Right lung (tissue), 5 donors: Measurements from ENCODE around the gene HCN2. TPM values are rescaled to one million over a fixed set of nuclear protein-coding genes. Genes with fewer than 3 reads are reported as not detected.
"Not testable (repeated sequence)": the region's sequence is repeated elsewhere in the genome, so short reads cannot be mapped to it uniquely, and the experiment has no call there.

Experiments
- DNase-seq, 2 donors: peaks; one replicate each; pipeline ENCODE4 v3.0.0-alpha.2; 2013
- polyA plus RNA-seq, 5 donors: library from polyadenylated mRNA; unstranded; fragments of 120-200 nt; gene quantifications; one replicate each; pipeline versions ENCODE4 v1.2.1 to v1.2.3, GENCODE V29; 2013; ENCODE audit warnings: inconsistent platforms in 1 of 5, low replicate concordance in 1 of 5; ENCODE audit not compliant: insufficient read length in 5 of 5, insufficient read depth in 1 of 5

Gene HCN2
- polyA plus RNA-seq, 5 donors = 0.05 to 0.15 (median 0.13) TPM

DNA sequence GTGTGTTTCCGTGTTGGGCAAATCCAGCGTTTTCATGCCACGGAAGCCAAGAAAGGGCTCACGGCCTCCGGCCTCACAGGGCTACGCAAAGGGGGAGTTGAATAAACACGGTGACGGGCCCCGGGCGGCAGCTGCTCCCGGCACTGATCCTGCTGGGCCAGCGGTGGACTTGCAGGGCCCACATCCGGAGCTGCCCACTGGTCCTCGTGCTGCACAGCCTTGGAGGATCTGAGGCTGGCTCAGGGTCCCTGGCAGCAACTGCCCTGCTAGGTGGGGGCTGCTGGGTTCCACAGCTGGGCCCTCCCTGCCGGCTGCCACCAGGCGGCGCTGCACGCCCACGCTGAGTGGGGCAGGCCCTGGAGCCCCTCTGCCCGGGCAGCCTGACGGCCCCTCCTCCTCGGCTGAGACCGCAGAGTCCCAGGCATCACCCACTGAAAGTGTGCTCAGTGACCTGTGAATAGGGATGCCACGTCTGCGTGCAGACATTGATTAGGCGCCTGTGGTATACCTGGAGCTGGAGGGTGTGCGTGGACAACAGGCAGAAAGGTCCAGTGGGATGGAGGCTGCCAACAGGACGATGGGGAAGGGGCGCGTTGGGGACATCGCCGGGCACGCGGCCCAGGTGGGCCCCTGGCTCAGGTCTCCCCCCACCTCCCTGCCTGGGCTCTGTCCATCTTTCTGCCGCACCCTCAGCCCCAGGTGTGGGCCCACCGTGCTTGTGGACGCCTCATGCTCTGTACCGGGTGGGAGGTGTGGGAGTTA lies 5.3 kb upstream of the HCN2 start:
- no peak for DNase-seq

DNA sequence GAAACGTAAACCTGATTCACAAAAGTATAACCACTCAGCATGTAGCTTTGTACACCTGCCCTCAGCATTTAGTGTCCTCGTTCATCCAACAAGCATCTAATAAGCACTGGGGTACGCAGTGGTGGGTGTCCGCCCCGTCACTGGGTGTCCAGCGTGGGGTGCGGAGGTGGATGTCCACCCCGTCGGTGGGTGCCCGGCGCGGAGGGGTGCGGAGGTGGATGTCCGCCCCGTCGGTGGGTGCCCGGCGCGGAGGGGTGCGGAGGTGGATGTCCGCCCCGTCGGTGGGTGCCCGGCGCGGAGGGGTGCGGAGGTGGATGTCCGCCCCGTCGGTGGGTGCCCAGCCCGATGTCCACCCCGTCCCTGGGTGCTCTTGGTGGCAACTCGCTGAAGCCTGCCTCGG lies 4.5 kb upstream of the HCN2 start:
- not testable (repeated sequence) for DNase-seq

DNA sequence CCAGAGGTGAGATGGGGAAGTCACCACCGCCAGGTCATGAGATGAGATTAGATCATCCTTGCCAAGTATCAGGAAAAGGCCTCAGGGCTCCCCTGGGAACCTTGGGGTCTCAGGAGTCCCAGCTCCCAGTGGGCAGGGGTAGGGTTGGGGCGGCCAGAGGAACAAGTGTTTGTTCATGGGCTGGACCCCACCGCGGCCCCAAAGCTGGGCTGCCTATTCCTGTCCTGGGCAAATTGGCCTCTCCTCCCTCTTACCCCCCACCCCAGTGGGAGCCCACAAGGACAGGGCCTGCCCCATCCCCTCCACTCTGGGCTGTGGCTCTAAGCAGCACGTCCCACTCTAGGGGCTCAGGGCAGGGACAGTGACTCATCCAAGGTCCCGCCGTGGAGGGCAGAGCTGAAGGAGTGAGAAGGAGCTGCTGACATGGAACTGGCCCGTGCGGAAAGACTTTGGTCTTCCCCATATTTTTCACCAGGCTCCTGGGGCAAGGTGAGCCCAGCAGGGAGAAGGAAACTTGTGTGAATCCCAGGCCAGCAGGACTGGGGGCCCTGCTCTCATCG lies 4.0 kb upstream of the HCN2 start:
- no peak for DNase-seq

DNA sequence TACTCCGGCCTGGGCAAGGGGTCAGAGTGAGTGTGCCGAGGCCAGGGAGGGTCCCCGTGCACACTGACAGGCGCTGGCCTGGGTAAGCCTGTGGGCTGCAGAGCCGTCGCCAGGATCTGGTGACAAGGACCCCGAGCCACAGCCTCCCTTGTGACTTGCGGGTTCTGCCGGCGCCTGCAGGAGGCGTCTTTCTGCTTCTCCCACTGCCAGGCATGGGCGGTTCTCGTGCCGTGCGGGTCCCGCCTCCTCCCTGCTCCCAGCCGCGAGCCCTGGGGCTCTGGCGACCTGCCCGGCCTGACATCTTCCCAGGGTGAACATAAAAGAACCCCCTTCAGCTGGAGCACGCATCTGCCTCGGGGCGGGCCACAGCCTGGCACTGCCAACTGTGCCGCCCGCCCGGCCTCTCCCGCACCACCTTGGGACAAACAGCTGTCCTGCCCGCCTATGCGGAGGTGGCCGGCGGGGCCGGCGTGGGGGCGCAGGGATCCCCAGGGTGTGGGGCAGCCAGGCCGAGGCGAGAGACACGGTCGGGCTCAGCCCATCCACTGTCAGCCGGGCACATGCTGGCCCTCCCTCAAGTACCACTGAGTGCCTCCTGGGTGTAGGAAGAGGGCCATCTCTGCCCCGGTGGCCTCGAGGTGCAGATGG lies 1.5 kb upstream of the HCN2 start:
- DNase-seq = no peak

DNA sequence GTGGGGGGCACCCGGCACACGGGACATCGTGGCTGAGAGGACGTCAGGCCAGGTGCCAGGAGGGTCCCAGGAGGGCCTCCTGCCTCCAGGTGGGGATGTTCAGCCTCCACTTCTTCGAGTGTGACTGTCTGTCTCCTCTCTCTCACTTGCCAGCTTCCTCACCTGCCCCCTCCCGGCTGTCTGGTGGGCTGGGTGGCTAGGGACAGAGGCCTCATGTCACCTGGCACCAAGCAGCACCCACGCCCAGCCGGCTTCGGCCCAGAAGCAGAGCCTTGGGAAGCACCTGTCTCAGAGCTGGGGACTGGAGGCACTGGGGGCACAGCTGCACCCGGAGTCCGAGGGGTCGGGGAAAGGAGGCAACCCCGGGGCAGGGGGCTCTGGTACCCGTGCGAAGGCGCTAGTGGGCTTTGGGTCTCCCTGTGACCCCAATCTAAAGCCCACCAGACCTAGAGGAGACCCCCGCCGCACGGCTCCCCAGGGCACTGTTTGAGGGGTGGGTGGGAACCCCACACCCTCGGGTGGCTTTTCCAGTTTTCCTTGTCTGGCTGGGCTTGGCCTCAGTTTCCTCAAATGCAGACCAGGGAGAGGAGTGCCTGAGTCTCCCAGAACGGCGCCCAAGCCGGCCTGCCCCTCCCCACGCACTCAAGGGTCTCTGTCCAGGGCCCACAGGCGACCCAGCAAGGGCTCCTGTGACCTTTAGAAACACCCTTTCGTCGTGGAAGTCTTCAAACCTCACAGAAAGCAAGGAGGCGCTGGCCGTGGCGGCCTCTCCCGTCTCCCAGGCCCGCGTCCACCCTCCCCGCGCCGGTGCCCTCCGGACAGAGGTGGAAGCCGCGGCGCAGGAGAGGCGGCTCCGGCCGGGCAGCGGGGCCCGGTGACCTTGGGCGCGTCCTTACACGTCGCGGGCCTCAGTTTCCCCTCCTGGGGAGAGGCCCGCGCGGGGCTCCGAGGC lies 664 bp upstream of the HCN2 start:
- no peak for DNase-seq

DNA sequence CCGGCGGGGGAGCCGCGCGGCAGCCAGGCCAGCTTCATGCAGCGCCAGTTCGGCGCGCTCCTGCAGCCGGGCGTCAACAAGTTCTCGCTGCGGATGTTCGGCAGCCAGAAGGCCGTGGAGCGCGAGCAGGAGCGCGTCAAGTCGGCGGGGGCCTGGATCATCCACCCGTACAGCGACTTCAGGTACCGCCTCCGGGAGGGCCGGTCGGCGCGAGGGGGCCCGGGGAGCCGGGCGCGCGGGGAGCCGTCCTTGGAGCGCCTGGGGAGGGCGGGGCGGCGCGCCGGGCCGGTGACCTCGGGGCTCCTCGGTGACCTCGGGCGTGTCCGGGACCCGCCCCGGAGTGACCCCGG lies 690 bp downstream of the HCN2 start:
- no peak for DNase-seq

DNA sequence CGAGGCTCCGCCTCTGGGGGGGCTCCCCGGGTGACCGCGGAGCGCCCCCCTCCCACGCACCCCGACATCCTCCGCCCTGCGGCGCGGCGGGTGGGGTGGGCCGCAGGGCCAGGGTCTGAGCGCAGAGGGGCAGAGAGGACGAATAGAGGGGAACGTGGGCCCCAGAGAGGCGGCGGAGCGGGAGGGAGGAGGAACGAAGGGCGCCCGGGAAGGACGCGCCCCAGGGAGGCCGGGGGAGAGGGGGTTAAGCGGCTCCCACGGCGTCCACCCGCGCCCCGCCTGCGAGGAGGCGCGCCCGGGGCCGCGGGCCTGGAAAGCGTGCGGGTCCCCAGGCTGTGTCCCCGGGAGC lies 1.0 kb downstream of the HCN2 start:
- no peak for DNase-seq

DNA sequence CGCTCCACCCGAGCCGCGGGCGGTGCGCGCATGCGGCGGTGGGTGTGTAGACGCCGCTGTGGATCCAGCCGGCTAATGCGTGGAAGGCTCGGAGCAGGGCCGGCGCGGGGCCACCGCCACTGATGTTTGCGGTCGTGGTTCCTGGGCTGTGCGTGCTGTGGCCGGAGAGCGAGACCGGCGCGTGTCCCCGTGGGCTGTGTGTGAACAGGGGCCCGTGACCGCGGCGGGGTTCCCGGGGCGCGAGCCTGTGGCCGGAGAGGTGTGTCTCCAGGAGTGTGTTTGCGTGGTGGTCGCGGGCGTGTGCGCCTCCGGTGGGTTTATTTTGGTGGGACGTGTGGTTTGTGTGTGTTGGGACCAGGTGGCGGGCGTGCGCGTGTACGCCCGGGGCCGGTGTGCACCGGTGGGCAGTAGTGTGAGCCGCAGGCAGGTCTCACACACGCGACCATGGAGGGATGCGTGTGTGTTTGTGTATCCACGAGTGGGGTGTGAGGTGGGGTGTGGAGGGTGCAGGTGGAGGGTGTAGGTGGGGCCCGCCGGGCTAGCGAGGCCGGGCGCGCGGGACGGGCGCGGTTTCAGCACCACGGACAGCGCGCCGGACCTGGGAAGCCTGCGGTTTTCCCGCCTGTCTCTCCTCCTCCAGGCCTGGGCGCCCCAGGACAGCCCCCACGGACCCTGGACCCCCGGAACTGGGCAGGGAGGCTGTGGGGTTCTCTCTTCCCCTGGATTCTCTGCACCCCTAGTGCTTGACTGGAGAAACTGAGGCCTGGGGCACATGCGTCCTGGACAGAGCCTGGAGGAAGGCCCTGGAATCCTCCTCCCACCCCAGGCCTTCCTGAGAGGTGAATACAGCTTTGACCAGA lies 1.6 kb downstream of the HCN2 start:
- no peak for DNase-seq

DNA sequence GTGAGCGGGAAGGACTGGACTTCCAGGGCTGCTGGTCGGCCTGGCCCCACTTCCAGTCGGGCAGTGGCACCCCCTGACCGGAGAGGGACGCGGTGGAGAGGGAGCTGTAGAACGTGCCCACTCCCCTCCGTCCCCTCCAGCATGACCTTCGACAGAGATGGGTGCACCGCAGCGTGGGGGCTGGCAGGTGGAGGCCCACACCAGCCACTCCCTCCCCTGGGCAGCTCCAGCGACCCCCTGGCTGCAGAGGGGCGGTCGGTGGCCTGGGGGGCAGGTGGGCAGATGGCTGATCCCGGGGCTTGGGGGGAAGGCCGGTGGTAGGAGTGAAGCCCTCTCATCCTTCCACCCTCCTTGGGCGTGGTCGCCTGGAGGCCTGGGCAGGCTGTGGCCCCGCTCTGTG lies 2.4 kb downstream of the HCN2 start:
- no peak for DNase-seq

DNA sequence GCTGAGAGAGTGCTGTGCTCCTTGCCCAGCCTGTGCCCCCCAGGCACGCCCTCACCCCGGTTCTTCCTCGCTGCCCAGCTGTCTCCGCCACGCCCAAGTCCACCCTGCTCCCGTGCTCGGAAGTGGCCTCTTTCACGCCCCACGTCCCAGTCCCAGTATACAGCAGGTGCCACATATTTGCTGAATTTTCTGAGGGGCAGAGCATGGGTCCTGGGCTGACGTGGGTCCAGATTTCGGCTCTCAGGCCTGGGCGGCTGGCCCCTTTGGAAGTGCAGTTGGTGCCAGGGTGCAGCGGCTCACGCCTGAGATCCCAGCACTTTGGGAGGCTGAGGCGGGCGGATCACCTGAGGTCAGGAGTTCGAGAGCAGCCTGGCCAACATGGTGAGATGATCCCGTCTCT lies 3.4 kb downstream of the HCN2 start:
- DNase-seq = no peak

DNA sequence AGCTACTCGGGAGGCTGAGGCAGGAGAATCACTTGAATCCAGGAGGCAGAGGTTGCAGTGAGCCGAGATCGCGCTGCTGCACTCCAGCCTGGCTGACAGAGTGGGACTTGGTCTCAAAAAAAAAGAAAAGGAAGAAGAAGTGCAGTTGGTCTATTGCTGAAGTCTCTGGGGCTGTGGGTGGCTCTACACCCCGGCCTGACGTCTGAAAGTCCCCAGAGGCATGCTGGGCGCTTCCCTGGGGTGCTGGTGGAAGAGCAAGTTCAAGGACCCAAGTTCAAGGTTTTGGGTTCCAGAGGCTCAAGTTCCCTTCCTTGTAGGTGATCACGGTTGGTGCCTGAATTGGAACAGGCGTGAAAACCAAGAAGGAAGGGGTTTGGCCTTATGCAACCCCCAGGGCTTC lies 3.8 kb downstream of the HCN2 start:
- no peak for DNase-seq

DNA sequence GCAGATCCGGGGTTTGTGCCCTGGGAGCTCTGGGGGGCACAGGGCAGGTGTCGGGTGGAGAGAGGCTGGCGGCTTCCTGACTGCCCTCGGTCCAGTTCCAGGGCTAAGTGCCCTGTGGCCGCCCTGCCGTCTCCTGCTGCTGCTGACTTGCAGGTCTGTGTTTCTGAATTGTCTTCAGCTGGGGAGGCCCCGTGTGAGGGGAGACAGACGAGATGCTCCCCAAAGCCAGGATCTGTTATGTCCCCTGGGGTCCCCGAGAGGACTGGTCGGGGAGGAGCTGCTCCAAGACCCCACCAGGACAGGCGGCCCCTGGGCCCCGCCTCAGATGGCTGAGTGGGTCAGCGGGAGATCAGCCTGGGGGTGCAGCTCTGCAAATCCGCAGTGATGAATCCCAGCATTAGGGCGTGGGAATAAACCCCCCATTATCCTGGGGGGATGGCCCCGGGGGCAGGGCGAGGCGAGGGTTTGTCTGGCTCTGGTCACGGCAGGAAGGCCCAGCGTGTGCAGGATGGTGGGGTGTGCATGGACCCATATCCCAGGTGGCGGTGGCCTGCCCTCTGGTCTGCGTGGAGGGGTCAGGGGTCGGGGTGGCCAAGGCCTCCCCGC lies 4.7 kb downstream of the HCN2 start:
- no peak for DNase-seq

DNA sequence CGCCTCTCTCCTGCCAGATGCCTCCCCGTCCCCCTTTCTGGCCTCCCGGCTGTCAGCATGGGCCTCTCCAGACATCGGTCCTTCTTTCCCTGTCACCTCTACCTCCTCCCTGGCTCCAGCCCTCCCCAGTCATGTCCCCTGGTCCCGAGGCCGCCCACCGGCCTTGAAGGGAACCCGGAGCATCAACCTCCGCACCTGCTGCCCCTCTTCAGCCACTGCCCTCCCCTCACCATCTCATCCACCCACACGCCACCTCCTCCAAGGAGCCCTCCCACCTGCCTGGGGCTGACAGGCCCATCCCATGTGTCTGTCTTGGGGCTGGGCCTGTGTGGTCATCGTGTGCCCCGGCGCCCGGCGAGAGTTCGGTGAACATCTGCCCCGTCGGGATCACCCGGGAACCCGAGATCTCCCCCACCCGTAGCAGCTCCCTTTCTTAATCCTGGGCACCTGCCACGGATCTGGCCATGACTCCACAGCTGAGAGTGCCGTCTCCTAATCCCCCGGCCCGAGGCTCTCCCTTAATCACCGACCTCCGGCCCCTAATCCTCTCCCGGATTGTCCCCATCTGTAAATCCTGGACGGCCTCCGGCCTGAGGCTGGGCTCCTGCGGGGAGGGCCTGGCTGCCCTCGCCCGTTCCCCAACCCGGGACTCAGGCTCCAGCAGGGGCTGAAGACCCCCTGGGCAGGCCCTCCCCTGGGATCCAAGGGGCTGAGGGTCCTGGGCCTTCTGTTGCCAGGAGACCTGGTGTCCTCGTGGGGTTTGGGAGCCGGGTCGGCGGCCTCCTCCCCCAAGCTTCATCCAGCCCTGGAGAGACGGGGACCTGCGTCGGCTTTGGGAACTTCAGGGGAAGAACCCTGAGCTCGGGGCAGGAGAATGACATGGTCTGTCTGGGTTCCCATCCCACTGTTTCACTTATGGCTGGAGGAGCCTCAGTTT lies 5.9 kb downstream of the HCN2 start:
- no peak for DNase-seq

DNA sequence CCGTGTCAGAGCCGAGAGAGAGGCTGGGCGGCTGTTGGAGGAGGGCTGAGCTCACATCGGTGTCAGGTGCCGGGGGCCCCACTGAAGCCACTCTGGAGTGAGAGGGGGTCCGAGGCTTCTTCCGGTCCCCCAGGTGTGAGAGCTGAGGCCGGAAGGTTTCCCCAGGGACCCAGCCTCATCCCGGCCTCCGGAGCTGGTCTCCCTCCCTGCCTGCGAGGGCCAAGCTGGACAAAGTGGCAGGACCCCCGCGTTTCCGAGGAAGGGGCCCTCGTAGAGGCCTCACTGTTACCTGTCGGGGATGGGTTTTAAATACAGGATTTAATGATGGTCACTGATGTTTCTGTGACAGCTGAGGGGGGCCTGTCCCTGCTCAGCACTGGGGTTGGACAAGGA lies 6.6 kb downstream of the HCN2 start:
- no peak for DNase-seq

DNA sequence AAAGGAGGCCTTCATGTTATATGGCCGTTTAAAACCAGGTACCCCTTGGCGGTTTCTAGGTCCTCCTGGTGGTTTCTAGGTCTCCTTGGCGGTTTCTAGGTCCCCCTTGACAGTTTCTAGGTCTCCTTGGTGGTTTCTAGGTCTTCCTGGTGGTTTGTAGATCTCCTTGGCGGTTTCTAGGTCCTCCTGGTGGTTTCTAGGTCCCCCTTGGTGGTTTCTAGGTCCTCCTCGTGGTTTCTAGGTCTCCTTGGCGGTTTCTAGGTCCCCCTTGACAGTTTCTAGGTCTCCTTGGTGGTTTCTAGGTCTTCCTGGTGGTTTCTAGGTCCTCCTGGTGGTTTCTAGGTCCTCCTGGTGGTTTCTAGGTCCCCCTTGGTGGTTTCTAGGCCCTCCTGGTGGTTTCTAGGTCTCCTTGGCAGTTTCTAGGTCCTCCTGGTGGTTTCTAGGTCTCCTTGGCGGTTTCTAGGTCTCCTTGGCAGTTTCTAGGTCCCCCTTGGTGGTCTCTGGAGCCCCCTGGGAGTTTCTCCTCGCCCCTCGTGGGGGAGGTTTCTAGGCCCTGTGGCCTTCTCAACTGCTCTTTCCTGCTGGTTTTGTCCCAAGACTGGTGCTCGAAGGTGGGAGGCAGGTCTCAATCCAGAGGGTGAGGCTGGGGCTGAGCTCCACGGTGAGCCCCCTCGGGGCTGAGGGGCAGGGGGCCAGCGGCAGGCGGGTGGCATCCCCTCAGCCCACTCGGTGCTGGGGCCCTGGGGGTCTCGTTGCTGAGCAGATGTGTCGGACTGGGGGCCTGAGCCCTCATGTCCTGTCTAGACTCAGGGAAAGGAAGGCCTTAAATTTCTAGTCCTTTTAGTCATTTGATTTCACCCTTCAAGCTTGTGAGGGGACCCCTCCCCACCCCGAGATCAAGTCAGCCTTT lies 8.0 kb downstream of the HCN2 start:
- no peak for DNase-seq

DNA sequence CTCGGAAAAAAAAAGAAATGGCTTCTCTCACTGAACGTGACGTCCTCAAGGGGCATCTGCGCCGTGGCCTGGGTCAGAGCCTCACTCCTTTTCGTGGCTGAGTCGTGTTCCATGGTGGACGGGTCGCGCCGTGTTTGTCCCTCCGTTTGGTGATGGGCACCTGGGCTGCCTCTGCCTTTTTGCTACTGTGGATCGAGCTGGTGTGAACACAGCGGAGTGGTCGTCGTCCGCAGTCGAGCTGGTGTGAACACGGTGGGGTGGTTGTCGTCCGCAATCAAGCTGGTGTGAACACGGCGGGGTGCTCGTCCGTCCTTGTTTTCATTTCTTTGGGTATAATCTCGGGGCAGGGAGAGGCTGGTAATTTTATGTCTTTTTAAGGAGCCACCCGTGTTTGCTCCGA lies 11.6 kb downstream of the HCN2 start:
- DNase-seq = no peak

DNA sequence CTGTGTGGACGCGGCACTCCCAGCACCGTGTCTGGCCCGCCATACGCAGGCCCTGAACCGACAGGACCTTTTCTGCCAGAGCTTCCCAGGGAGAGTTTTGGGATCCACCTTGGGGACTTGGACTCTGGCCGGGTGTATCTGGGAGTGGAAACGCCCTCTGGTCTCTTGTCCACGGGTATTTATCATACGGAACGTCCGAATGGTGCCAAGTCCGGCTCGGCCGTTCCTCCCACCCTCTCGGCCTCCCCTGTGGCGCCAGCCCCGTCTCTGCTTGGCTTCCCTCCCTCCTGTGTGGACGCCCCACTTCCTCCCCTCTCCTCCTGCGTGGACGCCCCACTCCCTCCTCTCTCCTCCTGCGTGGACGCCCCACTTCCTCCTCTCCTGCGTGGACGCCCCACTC lies 12.1 kb downstream of the HCN2 start:
- no peak for DNase-seq

DNA sequence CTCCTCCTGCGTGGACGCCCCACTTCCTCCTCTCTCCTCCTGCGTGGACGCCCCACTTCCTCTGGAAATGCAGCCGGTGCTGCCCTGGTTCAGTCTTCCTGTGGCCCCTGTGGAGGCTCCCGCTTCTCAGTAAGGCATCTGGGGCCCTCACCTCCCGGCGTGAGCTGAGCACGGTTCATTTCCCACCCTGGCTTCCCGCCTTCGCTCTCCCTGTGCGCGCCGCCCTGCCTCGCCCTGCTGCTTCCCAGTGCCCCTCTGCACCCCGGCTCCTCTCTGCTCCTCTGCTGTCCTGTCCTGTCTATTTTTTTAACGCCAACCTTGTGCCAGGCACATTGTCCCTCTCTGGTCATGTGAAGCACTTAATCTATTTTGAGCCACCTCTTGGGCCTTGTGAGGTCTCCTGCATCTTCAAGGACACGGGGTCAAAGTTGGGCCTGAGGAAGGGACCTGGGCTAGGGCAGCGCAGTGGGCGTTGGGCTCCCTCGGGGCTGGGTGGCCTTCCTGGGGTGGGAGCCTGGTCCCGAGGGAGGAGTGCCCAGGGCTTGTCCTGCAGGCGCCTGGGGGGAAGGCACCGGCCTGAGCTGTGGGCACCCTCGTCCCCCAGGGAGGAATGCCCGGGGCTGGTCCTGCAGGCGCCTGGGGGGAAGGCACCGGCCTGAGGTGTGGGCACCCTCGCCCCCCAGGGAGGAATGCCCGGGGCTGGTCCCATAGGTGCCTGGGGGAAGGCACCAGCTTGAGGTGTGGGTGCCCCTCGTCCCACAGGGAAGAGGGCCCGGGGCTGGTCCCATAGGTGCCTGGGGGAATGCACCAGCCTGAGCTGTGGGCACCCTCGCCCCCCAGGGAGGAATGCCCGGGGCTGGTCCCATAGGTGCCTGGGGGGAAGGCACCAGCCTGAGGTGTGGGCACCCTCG lies 13.0 kb downstream of the HCN2 start:
- DNase-seq = no peak
